Gastroesophageal sphincter (tissue), 4 donors: ENCODE measurements around the gene JPH4. TPM values are rescaled to one million over a fixed set of nuclear protein-coding genes. Genes with fewer than 3 reads are reported as not detected.

Experiments
- ATAC-seq: fragments of 150-250 bp; one replicate; pipeline ENCODE4 v1.9.1; 2016; ENCODE audit warnings: mild to moderate bottlenecking, moderate library complexity
- H3K27ac ChIP-seq, 4 donors: fragments of 200-600 bp; sonication (generic) in 3 of 4; 1 replicate in 3 of 4; 2 replicates in 1 of 4; pipeline ENCODE4 v1.5.1; 2016 to 2019
- H3K27me3 ChIP-seq: fragments of 200-600 bp; sonication (generic); one replicate; pipeline ENCODE4 v1.5.1; 2019
- H3K36me3 ChIP-seq, 2 donors: fragments of 200-600 bp; sonication (generic); one replicate each; pipeline ENCODE4 v1.5.1; 2019; ENCODE audit warnings: control low read depth in 1 of 2
- H3K4me1 ChIP-seq, 3 donors: fragments of 200-600 bp; sonication (generic); 1 replicate in 2 of 3; 2 replicates in 1 of 3; pipeline ENCODE4 v1.5.1; 2016 to 2019; ENCODE audit warnings: control low read depth in 2 of 3
- H3K4me3 ChIP-seq, 2 donors: fragments of 200-600 bp; sonication (generic); one replicate each; pipeline ENCODE4 v1.5.1; 2019; ENCODE audit warnings: mild to moderate bottlenecking in 1 of 2, moderate library complexity in 1 of 2
- H3K9me3 ChIP-seq, 3 donors: fragments of 200-600 bp; sonication (generic); one replicate each; pipeline ENCODE4 v1.5.1; 2017 to 2019; ENCODE audit warnings: control low read depth in 2 of 3
- CTCF ChIP-seq, 4 experiments: fragments of 200-600 bp in 2 of 4; fragments of 450-650 bp in 2 of 4; sonication (generic) in 1 of 4; IDR thresholded peaks; one replicate each; pipeline ENCODE4 v1.5.1; 2017 to 2019; ENCODE audit warnings: antibody characterized with exemption in 4 of 4, mild to moderate bottlenecking in 2 of 4, moderate library complexity in 2 of 4
- EP300 ChIP-seq: sonication (generic); formaldehyde crosslinking; IDR thresholded peaks from one replicate; pipeline ENCODE4 v1.6.1; 2017; ENCODE audit warnings: antibody characterized with exemption, mild to moderate bottlenecking
- POLR2A ChIP-seq, 2 donors: fragments of 450-650 bp; IDR thresholded peaks; one replicate each; pipeline ENCODE4 v1.6.1; 2017; ENCODE audit warnings: antibody characterized with exemption in 2 of 2, mild to moderate bottlenecking in 2 of 2, moderate library complexity in 1 of 2
- POLR2AphosphoS5 ChIP-seq: sonication (generic); formaldehyde crosslinking; IDR thresholded peaks from one replicate; pipeline ENCODE4 v1.6.1; 2017; ENCODE audit warnings: antibody characterized with exemption
- WGBS, 2 donors: methylation state at CpG; one replicate each; pipeline ENCODE4 v1.1.5; 2018; ENCODE audit warnings: low coverage in 1 of 2; 5-methylcytosine and 5-hydroxymethylcytosine counted together
- total RNA-seq, 4 donors: library from RNA; depleted of rRNA; stranded (reverse); fragments of >200 nt; gene quantifications; one replicate each; pipeline ENCODE4 v1.1.0, GENCODE V29; 2016

JPH4 gene
- total RNA-seq, 4 donors from 2014 or later: 0.78 to 2.7 (median 1.5) TPM

GRCh38 chr14:23563473-23564180 lies 15.0 kb downstream of the JPH4 start:
- H3K4me3 ChIP-seq: no peak overlapping the region
- H3K27ac ChIP-seq: peak overlapping the region in 1 of 4 donors; percentile 1
- H3K9me3 ChIP-seq: no peaks in the 10 kb centered on the region
- 90% methylated on average over 3 of the region's 14 CpGs; no CpG with 5 or more reads in 1 of the 2 donors for WGBS, 2 donors
- no peaks in the 10 kb centered on the region for H3K27me3 ChIP-seq
- no peak for TF ChIP-seq EP300
- no peak for TF ChIP-seq CTCF (IDR thresholded peaks at IDR 0.05)
- TF ChIP-seq POLR2AphosphoS5: no peak
- no peak for TF ChIP-seq POLR2A (IDR thresholded peaks at IDR 0.05)
- ATAC-seq: no peak
- H3K4me1 ChIP-seq: peaks cover 0 to 37% (median 0%) of the 10 kb centered on the region in 3 donors
- H3K36me3 ChIP-seq: peaks cover 0 to 43% of the 10 kb centered on the region in 2 donors

- no peaks in the 10 kb centered on the region for H3K9me3 ChIP-seq
- no peaks in the 10 kb centered on the region for H3K27me3 ChIP-seq
- H3K4me1 ChIP-seq: peaks cover 0 to 38% (median 0%) of the 10 kb centered on the region in 3 donors
- TF ChIP-seq CTCF (IDR thresholded peaks at IDR 0.05) (peak in 3 of 4 experiments; percentile 88 to 91 (median 90)), EP300 (no peak), POLR2A (IDR thresholded peaks at IDR 0.05) (peak in 1 of 2 donors; percentile 10)
- ATAC-seq: peak; percentile 13
- peak overlapping the region in 1 of 4 donors; percentile 1 for H3K27ac ChIP-seq
- no peak overlapping the region for H3K4me3 ChIP-seq
- 89% methylated on average over 2 of the region's 2 CpGs; no CpG with 5 or more reads in 1 of the 2 donors for WGBS, 2 donors
- peaks cover 0 to 50% of the 10 kb centered on the region in 2 donors for H3K36me3 ChIP-seq
These were observed 15.6 kb downstream of the JPH4 start for GRCh38 chr14:23562822-23563472.

GRCh38 chr14:23561873-23562821 lies 16.4 kb downstream of the JPH4 start:
- WGBS, 2 donors: 71 to 92% methylated on average over 2 to 10 of the region's 15 CpGs
- no peak overlapping the region for H3K4me3 ChIP-seq
- H3K36me3 ChIP-seq: peaks cover 0 to 54% of the 10 kb centered on the region in 2 donors
- H3K27me3 ChIP-seq: no peaks in the 10 kb centered on the region
- H3K27ac ChIP-seq: no peak overlapping the region
- H3K9me3 ChIP-seq: no peaks in the 10 kb centered on the region
- ATAC-seq: no peak
- TF ChIP-seq POLR2AphosphoS5 (no peak), CTCF (IDR thresholded peaks at IDR 0.05) (no peak), POLR2A (IDR thresholded peaks at IDR 0.05) (no peak), EP300 (no peak)
- H3K4me1 ChIP-seq: peaks cover 0 to 40% (median 4%) of the 10 kb centered on the region in 3 donors

GRCh38 chr14:23561259-23561658 lies 17.3 kb downstream of the JPH4 start:
- Histone ChIP-seq H3K9me3 (no peaks in the 10 kb centered on the region), H3K27me3 (no peaks in the 10 kb centered on the region), H3K36me3 (peaks cover 0 to 54% of the 10 kb centered on the region in 2 donors), H3K4me1 (peaks cover 0 to 40% (median 11%) of the 10 kb centered on the region in 3 donors), H3K4me3 (no peak overlapping the region), H3K27ac (no peak overlapping the region)
- TF ChIP-seq POLR2A (IDR thresholded peaks at IDR 0.05) (no peak), CTCF (IDR thresholded peaks at IDR 0.05) (no peak), POLR2AphosphoS5 (no peak), EP300 (no peak)
- ATAC-seq: no peak
- 60% methylated on average over 1 of the region's 2 CpGs; no CpG with 5 or more reads in 1 of the 2 donors for WGBS, 2 donors
